HG03175 (cell line): Measurements from ENCODE around the gene NUBP1.
"Not testable (repeated sequence)": the region's sequence is repeated elsewhere in the genome, so short reads cannot be mapped to it uniquely, and the experiment has no call there.

ENCODE experiments used
- ATAC-seq: cut with Tn5 transposase; IDR thresholded peaks from one replicate; pipeline ENCODE4 v1.9.1; 2021; ENCODE audit warnings: mild to moderate bottlenecking, moderate library complexity; ENCODE audit not compliant: unreplicated experiment

NUBP1 gene

GRCh38 chr16:10743610-10744369 is at the start of gene NUBP1:
TSS of gene NUBP1 (plus strand) at chr16:10743842. CDS start at chr16:10743864, 22 bp downstream.
- peak; percentile 88 for ATAC-seq

- ATAC-seq, result no peak
Measured at GRCh38 chr16:10693889-10694288, 49.8 kb upstream of the NUBP1 start.

- ATAC-seq, result no peak
Measured at GRCh38 chr16:10694306-10694705, 49.3 kb upstream of the NUBP1 start.

- ATAC-seq, result no peak
Measured at GRCh38 chr16:10694830-10695229, 48.8 kb upstream of the NUBP1 start, which contains the start of gene TEKT5. TSS of gene TEKT5 (minus strand) at chr16:10694930. CDS start at chr16:10694873, 57 bp downstream.

- ATAC-seq, result no peak
Measured at GRCh38 chr16:10699756-10700155, 43.9 kb upstream of the NUBP1 start.

GRCh38 chr16:10708969-10709368 is 34.7 kb upstream of the NUBP1 start:
- no peak for ATAC-seq

GRCh38 chr16:10728003-10728887 is 15.4 kb upstream of the NUBP1 start:
- ATAC-seq, result no peak

GRCh38 chr16:10729104-10730048 is 14.3 kb upstream of the NUBP1 start:
- no peak for ATAC-seq

- no peak for ATAC-seq
Measured at GRCh38 chr16:10731790-10732189, 11.9 kb upstream of the NUBP1 start.

- ATAC-seq, result no peak
Measured at GRCh38 chr16:10737068-10737625, 6.5 kb upstream of the NUBP1 start.

- ATAC-seq, result peak; percentile 78
Measured at GRCh38 chr16:10738231-10739077, 5.2 kb upstream of the NUBP1 start.

- ATAC-seq, result no peak
Measured at GRCh38 chr16:10740000-10740844, 3.4 kb upstream of the NUBP1 start.

GRCh38 chr16:10740845-10741208 is 2.8 kb upstream of the NUBP1 start:
- no peak for ATAC-seq

GRCh38 chr16:10741249-10741648 is 2.4 kb upstream of the NUBP1 start:
- not testable (repeated sequence) for ATAC-seq

- no peak for ATAC-seq
Measured at GRCh38 chr16:10741844-10742243, 1.8 kb upstream of the NUBP1 start.

GRCh38 chr16:10743227-10743609 is 424 bp upstream of the NUBP1 start:
- ATAC-seq, result no peak

- no peak for ATAC-seq
Measured at GRCh38 chr16:10744370-10745030, 858 bp downstream of the NUBP1 start.

- ATAC-seq, result no peak
Measured at GRCh38 chr16:10745841-10746240, 2.2 kb downstream of the NUBP1 start.
